Iris pigment epithelial cell (primary cell): ENCODE results near the gene SRD5A3.
A peak's percentile ranks its signal among the peaks of the same experiment; 100 is the strongest.

Experiments
- DNase-seq: peaks from one replicate; pipeline ENCODE4 v3.0.0-alpha.2; 2011; ENCODE audit warnings: low read depth

SRD5A3 gene

DNA sequence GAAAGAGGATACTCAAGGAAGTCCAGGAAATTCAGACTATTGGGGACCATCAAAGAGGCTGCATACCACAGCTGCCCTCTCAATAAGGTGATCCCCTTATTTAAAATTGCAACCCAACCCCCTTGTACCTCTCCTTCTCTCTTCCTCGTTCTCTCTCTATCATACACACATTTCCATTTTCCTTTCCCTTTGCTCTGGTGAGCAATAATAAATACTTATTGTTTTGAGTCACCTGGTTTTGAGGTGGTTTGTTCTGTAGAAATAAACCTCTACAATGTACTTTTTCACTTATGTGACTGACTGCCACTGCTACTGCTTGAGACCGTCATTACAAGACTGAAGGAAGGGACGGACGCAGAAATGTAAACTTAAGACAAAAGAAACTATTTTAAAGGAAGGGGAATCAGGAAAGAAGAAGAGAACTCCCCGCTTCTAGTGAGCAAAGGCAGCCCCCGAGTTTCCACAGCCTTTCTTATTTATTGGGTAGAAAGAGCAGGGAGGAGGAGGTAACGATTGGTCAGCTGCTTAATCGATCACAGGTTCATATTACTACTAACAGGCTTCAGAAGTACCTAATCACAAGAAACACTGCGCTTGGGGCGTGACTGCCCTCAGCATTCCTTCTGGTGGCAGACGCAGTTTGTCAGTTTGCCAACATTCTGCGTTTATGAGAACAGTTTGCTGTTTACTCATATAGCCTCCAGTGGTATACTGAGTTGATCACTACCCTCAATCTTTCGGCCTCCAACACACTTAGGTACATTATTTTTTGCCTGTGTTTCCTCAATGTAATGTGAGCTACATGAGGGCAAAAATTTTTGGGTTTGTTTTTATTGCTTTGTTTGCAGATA, 32.8 kb downstream of the SRD5A3 start:
- DNase-seq: no peak

DNA sequence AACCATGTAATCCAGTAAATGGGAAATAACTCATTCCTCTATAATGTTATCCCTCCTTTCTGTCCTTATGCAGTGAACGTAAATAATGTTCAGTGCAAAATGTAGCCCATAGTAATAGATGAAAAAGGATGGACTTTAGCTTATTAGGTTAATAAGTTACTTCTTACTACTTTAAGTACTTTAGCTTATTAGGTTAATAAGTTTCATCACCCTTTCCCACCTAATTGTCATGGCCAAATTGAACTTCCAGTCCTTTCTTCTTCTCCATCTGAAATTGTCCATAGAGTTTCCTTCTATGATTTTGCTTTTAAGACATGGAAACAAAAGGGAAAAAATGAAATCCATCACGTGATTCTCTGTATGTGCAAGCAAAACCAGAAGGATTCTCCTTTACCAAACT, 34.5 kb downstream of the SRD5A3 start:
- DNase-seq: no peak

GRCh38 chr4:55381502-55381901, 35.5 kb downstream of the SRD5A3 start:
- no peak for DNase-seq

- no peak for DNase-seq
Observed at GRCh38 chr4:55382488-55383003, 36.5 kb downstream of the SRD5A3 start.

DNA sequence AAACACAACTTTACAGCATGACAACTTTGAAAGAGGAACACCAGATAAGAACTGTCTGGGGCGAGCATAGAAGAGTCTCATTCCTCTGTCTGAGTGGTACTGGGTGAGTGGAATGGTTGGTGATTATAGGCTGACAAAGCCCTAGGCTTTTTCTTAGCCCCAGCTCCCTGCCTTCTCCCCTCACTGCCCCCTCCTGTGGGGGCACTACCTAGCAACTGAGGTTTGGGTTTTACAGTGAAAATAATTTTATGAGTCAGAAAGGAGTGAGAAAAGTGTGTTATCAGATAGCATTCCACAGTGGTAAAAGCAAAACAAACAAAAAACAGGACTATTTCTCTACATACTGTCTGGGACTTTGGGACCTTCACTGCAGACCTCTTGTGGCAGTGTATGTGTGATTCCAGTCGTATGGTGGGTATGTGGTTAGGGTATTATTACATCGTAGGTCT, 39.2 kb downstream of the SRD5A3 start:
- DNase-seq: peak; percentile 34

GRCh38 chr4:55386073-55386472, 40.0 kb downstream of the SRD5A3 start:
- DNase-seq: peak; percentile 61

- DNase-seq: no peak
Observed at GRCh38 chr4:55386840-55387239, 40.8 kb downstream of the SRD5A3 start.

GRCh38 chr4:55393461-55394320, 47.6 kb downstream of the SRD5A3 start:
- DNase-seq: no peak

- DNase-seq: no peak
Observed at GRCh38 chr4:55395218-55395528, 49.1 kb downstream of the SRD5A3 start.

DNA sequence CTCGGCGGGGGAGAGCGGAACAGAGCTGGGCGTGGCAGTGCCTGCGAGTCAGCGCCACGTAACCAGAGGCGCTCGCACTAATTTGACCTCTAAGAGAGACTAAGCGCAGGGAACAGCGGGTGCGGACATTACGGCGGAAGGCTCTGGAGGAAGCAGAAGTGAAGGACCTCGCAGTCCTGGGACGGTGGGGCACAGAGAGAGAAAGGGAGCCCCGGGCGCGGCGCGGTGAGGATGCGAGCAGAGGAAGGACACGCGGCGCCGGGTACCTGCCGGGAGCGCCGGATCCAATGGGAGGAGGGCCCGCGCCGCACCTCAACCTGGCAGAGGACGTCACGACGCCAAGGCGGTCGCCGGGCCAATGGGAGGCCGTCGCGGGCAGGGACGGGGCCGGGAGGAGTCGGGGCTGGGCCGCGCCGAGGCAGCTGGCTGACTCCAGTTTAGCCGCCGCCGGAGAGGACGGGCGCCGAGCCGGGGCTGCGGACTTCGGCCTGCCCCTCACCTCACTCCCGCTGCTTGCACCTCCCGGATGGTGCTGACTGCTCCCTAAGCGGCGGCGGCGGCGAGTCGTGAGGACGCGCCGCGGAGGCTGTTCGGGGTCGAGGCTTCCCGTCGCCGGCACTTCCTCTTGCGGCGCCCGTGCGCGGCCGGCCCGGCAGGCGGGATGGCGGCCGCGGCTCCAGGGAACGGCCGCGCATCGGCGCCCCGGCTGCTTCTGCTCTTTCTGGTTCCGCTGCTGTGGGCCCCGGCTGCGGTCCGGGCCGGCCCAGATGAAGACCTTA, 49.7 kb downstream of the SRD5A3 start, which contains the start of gene TMEM165:
TMEM165 (plus strand) TSS at position 429 of the 779 bp plus-strand sequence; CDS start at position 662, 233 bp downstream.
- DNase-seq: peak; percentile 90

- no peak for DNase-seq
Observed at GRCh38 chr4:55396308-55397125, 50.5 kb downstream of the SRD5A3 start.

GRCh38 chr4:55397126-55397436, 51.0 kb downstream of the SRD5A3 start:
- DNase-seq: no peak

- DNase-seq: peak; percentile 90
Observed at GRCh38 chr4:55397520-55398321, 51.7 kb downstream of the SRD5A3 start.

- DNase-seq: peak; percentile 61
Observed at GRCh38 chr4:55398461-55398860, 52.4 kb downstream of the SRD5A3 start.

GRCh38 chr4:55398966-55399365, 52.9 kb downstream of the SRD5A3 start:
- DNase-seq: no peak

DNA sequence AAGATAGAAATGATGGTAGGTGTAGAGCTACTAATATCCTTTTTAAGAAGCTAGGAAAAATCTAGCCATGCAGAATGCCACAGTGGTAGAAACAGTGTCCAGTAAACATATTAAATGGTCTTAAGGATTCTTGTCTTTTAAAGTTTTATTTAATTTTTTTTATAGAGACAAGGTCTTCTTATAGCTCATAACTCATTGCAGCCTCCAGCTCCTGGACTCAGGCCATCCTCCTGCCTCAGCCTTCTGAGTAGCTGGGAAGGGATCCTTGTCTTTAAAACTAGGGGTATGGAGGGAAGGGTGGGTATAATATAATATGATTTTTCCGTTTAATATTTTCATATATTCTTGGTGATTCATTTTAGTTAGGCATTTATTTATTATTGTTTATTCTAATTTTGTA, 53.5 kb downstream of the SRD5A3 start:
- DNase-seq: no peak

DNA sequence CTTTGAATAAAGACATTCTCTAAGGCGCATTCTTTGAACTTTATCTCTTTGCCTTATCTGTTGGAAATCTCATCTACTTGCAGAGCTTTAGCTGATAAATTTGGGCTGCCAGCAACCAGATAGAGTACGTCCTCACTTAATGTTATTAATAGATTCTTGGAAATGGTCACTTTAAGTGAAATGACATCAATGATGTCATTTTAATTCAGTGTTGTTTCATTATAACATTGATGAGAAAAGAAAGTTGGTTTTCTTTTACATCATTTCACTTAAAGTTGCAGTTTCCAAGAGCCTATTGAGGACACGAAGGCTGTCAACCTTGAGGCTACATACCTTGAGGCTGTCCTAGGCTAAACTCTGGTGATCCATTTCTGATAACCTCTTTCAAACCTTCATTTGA, 59.0 kb downstream of the SRD5A3 start:
- DNase-seq: no peak

DNA sequence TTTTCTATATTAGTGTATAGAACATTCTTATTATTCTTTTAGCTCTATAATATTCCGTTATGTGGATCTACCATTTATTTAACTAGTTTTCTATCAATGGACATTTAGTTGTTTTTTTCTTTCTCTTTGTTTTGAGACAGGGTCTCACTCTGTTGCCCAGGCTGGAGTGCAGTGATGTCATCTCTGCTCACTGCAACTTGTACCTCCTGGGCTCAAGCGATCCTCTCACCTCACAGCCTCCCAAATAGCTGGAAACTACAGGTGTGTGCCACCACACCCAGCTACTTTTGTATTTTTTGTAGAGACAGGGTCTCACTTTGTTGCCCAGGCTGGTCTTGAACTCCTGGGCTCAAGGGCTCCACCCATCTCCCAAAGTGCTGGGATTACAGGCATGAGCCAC, 60.5 kb downstream of the SRD5A3 start:
- no peak for DNase-seq

- DNase-seq: peak; percentile 16
Observed at GRCh38 chr4:55407119-55407518, 61.1 kb downstream of the SRD5A3 start.

GRCh38 chr4:55407764-55408163, 61.7 kb downstream of the SRD5A3 start:
- DNase-seq: no peak
